Stimulated activated CD4-positive, alpha-beta T cell treated with anti-CD3 and anti-CD28 coated beads, Interleukin-4, amount 100 ng/mL, for 48 hours (primary cell): ENCODE results near the gene DEFB126.
"Not testable (repeated sequence)": the region's sequence is repeated elsewhere in the genome, so short reads cannot be mapped to it uniquely, and the experiment has no call there.

Experiments
- DNase-seq, 2 donors: peaks; one replicate each; pipeline ENCODE4 v3.0.0-alpha.2; 2020; ENCODE audit warnings: low read depth in 2 of 2

DEFB126 gene, protein sequence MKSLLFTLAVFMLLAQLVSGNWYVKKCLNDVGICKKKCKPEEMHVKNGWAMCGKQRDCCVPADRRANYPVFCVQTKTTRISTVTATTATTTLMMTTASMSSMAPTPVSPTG

DNA sequence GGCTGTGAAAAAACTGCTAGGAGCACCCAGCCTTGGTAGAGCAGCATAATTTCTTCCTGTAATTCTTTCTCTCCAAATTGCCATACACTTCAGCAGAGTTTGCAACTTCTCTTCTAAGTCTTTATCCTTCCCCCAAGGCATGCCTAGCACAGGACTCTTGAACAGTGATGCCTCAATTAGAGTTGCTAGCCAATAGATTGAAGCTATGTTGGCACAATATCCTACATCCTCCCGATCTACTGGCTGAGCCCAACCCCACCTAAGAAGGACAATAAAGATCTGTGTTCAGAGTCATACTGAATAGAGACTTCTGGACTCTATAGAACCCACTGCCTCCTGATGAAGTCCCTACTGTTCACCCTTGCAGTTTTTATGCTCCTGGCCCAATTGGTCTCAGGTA is at the start of gene DEFB126:
Gene DEFB126, plus strand, starts transcription at position 301 of the 400 bp plus-strand sequence. Its CDS starts 39 bp downstream, at position 340.
- no peak for DNase-seq

DNA sequence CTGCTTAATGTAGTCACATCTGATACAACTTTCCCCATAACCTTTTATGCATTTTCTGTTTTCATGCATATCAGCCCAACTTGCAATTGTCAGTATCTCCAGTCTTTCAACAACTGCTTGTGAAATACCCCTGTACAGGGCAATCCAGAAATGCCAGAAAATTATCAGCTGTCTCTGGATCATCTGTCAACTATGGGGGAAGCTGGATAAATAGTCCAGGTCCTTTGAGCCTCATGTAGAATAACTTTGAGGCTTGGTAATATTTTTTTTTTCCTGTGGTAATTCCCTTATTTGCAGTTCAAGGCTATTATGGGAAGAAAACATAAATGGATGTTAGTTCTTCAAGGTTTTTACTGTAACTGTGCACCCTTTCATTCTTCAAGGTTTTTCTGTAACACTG is 48.7 kb upstream of the DEFB126 start:
- no peak for DNase-seq

DNA sequence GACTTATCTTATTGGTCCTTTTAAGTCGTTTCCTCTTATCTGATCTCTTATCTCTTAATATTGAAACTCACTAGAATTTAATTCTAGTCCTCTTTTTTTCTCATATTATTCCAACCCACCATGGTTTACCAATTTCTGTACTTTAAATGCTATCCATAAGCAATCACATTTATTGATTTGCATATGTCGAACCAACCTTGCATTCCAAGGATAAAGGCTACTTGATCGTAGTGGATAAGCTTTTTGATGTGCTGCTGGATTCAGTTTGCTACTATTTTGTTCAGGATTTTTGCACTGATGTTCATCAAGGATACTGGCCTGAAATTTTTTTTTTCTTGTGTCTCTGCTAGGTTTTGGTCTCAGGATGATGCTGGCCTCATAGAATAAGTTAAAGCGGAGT is 47.2 kb upstream of the DEFB126 start:
- no peak for DNase-seq

DNA sequence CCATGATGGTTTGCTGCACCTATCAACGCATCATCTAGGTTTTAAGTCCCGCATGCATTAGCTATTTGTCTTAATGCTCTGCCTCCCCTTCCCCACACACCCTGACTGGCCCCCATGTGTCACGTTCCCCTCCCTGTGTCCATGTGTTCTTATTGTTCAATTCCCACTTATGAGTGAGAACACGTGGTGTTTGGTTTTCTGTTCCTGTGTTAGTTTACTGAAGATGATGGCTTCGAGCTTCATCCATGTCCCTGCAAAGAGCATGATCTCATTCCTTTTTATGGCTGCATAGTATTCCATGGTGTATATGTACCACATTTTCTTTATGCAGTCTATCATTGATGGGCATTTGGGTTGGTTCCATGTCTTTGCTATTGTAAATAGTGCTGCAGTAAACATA is 44.7 kb upstream of the DEFB126 start:
- not testable (repeated sequence) for DNase-seq

DNA sequence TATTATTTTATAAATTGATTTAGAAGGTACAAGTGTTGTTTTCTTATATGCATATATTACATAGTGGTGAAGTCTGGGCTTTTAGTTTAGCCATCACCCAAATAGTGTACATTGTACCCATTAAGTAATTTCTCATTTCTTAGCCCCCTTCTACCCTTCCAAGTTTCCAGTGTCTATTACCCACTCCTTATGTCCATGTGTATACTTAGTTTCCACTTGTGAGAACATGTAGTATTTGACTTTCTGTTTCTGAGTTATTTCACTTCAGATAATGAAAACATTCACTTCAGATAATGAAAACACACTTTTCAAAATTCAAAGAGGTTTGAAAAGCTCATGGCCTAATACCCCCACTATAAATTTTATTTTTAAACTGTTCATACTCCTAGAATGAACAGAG is 40.4 kb upstream of the DEFB126 start:
- DNase-seq, result no peak

DNA sequence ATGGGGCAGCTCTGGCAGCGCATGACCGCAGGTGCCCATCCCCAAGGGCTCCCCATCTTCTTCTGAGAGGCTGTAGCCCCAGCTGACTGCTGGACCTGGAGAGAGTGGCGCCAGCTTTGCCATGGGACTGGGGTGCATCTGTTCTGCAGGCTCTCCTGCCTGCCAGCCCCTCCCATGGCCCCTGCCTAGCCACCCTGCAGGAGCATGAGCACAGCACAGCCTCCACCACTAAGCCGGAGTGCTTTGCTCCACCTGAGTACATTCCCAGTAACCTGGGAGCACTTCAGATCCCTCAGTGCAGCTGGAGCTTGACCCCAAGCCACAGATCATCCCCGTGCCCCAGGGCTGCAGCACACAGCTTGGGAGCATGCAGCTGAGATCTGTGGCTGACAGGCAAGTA is 38.9 kb upstream of the DEFB126 start:
- no peak for DNase-seq

DNA sequence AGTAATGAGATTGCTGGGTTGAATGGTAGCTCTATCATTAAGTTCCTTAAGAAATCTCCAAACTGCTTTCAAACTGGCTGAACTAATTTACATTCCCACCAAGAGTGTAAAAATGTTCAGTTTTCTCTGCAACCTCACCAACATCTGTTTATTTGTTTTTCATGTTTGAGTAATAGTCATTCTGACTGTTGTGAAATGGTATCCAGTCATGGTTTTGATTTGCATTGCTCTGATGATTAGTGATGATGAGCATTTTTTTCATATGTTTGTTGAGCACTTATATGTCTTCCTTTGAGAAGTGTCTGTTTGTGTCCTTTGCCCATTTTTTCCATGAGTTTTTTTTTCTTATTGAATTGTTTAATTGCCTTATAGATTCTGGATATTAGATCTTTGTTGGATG is 30.0 kb upstream of the DEFB126 start:
- DNase-seq, result no peak

DNA sequence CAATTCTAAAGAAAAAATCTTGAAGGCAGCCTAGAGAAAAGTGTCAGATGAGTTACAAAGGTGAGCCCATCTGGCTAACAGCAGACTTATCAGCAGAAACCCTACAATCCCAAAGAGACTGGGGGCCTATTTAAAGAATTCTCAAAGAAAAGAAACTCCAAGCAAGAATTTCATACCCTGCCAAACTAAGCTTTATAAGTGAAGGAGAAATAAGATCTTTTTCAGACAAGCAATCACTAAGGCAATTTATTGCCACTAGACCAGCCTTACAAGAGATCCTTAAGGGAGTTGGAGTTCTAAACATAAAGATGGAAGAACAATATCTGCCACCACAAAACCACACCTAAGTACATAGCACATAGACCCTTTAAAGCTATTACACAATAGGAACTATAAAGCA is 24.9 kb upstream of the DEFB126 start:
- no peak for DNase-seq

DNA sequence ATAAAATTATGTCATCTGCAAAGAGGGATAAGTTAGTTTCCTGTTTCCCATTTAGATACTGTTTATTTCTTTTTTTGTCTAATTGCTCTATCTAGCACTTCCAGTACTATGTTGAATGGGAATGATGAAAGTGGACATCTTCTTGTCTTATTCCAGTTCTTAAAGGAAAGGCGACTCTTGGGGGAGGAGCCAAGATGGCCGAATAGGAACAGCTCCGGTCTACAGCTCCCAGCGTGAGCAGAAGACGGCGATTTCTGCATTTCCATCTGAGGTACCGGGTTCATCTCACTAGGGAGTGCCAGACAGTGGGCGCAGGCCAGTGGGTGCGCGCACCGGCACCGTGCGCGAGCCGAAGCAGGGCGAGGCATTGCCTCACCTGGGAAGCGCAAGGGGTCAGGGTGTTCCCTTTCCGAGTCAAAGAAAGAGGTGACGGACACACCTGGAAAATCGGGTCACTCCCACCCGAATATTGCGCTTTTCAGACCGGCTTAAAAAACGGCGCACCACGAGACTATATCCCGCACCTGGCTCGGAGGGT is 12.5 kb upstream of the DEFB126 start:
- not testable (repeated sequence) for DNase-seq

DNA sequence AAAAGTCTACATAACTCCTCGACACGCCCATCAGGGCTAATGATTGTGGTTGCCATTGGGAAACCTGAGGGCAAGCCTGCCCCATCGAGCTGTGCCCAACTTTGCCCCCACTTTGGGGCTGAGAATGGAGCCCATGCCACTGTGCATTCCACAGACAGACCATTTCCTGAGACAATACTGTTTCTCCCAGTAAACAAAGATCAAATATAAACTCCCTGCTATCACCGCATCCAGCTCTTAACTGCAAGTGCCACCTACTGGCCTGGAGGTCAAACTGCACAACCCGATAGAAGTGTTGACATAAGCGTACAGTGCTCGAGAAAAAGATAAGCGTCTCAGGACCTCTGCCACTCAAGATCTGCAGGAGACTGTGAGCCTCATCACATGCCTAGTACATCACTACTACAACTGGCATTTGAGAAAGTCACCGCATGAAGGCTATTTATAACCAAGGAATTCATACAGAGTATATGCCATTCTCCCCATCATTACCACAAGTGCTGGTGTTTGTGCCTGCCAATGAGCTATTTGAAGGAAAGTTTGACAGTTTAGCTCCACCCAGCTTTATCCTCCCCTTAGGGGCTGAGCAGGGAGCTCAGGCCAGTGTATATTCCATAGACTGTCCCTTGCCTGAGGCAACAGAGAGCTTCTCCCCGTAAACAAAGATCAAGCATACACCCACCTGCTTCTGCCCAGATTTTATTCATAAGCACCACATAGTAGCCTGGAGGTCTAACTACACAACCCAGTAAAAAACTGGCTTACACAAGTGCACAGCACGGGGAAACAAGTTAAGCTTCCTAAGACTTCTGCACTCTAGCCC is 4.5 kb upstream of the DEFB126 start:
- no peak for DNase-seq

DNA sequence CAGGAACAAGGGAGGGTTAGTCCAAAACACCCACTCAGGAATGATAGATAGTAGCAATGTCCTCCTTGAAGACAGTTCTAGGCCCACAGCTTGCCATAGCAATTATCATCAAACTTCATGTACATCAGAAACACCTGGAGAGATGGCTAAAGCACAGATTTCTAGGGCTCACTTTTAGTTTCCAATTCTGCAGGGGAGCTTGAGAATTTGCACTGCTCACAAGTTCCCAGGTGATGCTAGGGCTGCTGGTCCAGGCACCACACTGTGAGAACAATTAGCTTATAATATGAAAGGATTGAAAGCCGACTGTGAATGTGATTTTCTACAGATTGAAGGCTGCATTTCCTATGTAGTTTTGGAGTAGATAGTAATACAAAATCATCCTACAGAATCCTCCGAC is 3.5 kb downstream of the DEFB126 start:
- no peak for DNase-seq

DNA sequence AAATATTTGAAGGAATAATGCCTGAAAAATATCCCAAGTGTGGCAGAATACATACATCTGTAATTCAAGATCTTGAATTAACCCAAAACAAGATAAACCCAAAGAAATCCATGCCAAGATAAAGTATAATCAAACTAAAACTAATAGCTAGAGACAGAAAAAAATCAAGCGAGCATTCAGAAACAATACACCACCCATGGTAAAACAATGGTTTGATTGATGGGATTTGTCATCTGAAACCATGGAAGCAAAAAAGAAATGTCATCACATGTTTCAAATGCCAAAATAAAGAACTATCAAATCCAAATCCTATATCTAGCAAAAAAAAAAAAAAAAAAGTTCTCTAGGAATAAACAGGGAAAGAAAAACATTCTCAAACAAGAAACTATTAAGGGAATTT is 9.7 kb downstream of the DEFB126 start:
- DNase-seq, result no peak

DNA sequence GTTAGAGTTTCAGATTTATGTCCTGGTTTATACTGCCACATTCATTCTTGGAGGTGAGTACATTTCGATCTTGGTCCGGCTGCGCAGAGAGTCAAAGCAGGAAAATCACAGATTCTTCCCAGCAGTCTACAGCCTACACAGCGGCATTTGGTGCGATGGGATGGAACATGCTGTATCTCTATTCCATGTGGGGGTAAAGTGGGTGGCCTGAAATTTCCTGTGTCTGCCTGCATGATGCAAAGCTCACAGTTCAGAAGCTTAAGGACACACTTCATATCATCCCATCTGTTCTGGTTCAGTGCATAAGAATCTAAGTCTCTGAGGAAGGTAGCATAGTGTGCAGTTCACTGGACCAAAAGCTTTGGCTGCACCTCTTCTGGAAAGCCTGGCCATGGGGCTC is 14.8 kb downstream of the DEFB126 start, which contains the start of gene DEFB127:
Gene DEFB127, plus strand, starts transcription at position 301 of the 400 bp plus-strand sequence. Its CDS starts 91 bp downstream, at position 392.
- DNase-seq, result no peak

DNA sequence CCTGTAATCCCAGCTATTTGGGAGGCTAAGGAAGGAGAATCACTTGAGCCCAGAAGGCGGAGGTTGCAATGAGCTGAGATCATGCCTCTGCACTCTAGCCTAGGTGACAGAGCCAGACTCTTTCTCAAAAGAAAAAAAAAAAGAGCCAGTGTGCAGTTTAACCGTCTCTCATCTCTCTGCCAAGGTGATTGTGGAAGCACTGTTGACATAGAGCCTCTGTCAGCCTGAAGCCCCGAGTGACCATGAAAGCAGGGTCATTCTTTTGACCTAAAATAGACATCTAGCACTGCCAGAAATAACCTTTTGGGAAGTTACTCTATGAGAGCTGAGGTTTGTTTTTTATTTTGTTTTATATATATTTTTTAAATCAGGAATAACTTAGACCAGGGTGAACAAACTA is 22.2 kb downstream of the DEFB126 start:
- no peak for DNase-seq

DNA sequence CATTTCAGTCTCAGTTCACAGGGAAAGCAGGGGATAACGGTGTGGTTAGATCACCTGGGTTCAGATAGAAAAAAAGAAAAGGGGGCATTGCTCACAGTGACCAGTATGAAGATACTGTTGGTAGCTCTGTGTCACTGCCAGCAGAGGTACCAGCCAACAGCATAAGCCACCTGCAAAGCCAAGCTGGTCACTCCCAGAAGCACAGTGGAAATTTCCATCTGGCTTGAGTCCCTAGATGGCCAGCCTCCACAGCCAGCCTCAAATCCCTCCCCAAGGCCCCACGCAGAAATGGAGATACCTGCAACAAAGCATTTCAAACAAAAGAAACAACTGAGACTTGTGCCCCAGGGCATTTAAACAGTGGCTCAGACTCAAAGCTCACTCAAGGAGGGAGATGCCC is 26.5 kb downstream of the DEFB126 start:
- no peak for DNase-seq

DNA sequence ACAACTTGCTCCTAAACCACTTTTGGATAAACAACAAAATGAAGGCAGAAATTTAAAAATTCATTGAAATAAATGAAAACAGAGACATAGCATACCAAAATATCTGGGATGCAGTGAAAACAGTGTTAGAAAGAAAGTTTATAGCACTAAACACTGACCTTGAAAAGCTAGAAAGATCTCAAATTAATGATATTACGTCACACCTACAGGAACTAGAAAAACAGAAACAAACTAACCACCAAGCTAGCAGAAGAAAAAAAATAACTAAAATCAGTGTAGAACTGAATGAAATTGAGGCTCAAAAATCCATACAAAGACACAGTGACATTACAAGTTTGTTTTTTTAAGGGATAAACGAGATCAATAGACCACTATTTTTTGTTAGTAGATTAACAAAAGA is 41.9 kb downstream of the DEFB126 start:
- no peak for DNase-seq

DNA sequence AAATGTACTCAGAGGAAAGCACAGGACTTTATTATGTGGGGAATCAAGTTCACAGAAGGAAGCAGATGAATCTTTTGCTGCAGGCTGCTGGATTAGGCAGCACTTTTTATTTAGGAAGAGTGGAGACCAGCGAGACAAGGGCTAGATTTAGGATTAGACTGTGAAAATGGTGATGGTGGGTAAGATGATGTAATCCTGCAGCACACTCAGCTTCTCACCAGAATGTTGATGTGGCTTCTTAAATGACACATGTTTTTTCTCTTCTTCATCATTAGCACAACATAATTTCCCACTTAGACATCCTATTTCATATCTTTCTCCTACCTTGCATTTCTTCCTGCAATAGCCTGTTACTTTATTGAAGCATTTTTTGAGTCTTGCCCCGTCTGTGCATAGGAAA is 45.3 kb downstream of the DEFB126 start:
- DNase-seq, result no peak

DNA sequence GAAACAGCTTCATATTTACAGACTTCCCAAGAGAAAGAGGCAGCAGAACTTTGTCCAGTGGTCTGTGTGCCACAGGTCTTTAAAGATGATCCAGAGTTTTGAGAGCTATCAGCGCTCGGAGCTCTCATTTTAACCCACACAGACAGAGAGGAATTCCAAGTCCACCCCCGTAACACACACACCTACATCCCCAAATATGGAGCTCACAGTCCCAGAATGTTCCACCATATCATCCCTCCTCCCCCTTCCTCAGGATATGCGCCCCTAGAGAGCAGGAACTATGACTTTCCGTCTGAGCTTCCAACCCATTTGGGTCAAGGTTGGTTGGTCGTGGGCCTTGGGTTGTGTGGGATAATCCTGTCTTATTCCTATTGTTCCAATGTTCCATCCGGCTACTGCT is 47.2 kb downstream of the DEFB126 start, which contains the start of gene DEFB128:
Gene DEFB128, minus strand, starts transcription at position 101 of the 400 bp plus-strand sequence. Its CDS starts 88 bp downstream, at position 13.
- no peak for DNase-seq
